Measurements from ENCODE around the gene HS3ST5.

DNA sequence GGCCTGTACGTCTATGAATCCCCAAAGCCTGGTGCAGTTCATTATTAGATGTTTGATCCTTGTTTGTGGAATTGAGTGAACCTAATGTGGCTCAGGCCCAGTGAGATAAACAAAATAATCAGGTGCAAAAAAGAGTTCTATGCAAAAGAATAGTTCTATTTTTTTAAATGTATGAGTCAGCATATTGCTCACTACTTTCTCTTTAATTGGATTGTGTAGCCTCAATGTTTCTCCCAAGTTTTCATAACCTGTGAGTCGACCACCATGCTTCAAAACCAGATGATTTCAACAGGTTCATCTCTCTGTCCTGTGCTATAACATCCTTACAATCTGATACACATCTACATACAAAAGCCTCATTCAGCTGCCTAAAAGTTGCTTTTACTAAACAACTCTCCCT is 255.3 kb downstream of the HS3ST5 start:
- TF ChIP-seq, protein P1, sequence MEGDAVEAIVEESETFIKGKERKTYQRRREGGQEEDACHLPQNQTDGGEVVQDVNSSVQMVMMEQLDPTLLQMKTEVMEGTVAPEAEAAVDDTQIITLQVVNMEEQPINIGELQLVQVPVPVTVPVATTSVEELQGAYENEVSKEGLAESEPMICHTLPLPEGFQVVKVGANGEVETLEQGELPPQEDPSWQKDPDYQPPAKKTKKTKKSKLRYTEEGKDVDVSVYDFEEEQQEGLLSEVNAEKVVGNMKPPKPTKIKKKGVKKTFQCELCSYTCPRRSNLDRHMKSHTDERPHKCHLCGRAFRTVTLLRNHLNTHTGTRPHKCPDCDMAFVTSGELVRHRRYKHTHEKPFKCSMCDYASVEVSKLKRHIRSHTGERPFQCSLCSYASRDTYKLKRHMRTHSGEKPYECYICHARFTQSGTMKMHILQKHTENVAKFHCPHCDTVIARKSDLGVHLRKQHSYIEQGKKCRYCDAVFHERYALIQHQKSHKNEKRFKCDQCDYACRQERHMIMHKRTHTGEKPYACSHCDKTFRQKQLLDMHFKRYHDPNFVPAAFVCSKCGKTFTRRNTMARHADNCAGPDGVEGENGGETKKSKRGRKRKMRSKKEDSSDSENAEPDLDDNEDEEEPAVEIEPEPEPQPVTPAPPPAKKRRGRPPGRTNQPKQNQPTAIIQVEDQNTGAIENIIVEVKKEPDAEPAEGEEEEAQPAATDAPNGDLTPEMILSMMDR (IDR thresholded peaks at IDR 0.05) = no peak
- TF ChIP-seq POLR2AphosphoS5 (IDR thresholded peaks at IDR 0.05) = no peak

All from prostate gland (tissue), 2 donors.